Upper lobe of left lung (tissue), 6 donors: ENCODE measurements around the gene SEMA3A. TPM values are rescaled to one million over a fixed set of nuclear protein-coding genes. Genes with fewer than 3 reads are reported as not detected.

Source experiments
- ATAC-seq, 2 donors: fragments of 200-7000 bp; cut with Tn5 transposase; one replicate each; pipeline ENCODE4 v1.9.1; 2022; ENCODE audit warnings: mild to moderate bottlenecking in 2 of 2, moderate library complexity in 2 of 2; ENCODE audit not compliant: low FRiP score in 2 of 2
- DNase-seq, 2 donors: peaks; one replicate each; pipeline ENCODE4 v3.0.0-alpha.2; 2019 to 2020
- H3K27ac ChIP-seq, 4 donors: fragments of 200-600 bp; sonication (generic); one replicate each; pipeline ENCODE4 v1.5.1; 2016 to 2019
- H3K27me3 ChIP-seq, 4 donors: fragments of 200-600 bp; sonication (generic); one replicate each; pipeline ENCODE4 v1.5.1; 2017 to 2019
- H3K36me3 ChIP-seq, 4 donors: fragments of 200-600 bp; sonication (generic); one replicate each; pipeline ENCODE4 v1.5.1; 2016 to 2019
- H3K4me1 ChIP-seq, 4 donors: fragments of 200-600 bp; sonication (generic); one replicate each; pipeline ENCODE4 v1.5.1; 2018 to 2019
- H3K4me3 ChIP-seq, 4 donors: fragments of 200-600 bp; sonication (generic); one replicate each; pipeline ENCODE4 v1.5.1; 2017 to 2019; ENCODE audit warnings: mild to moderate bottlenecking in 2 of 4, moderate library complexity in 1 of 4
- H3K9me3 ChIP-seq, 4 donors: fragments of 200-600 bp; sonication (generic); one replicate each; pipeline ENCODE4 v1.5.1; 2018 to 2019
- CTCF ChIP-seq, 6 experiments: fragments of 450-650 bp in 4 of 6; fragments of 200-600 bp in 2 of 6; sonication (generic) in 2 of 6; IDR thresholded peaks; one replicate each; pipeline ENCODE4 v1.5.1; 2016 to 2019; ENCODE audit warnings: antibody characterized with exemption in 6 of 6
- EP300 ChIP-seq, 4 donors: sonication (generic); formaldehyde crosslinking; IDR thresholded peaks; one replicate each; pipeline ENCODE4 v1.5.1; 2017; ENCODE audit warnings: antibody characterized with exemption in 4 of 4, control low read depth in 2 of 4
- POLR2A ChIP-seq, 4 donors: fragments of 450-650 bp; IDR thresholded peaks; one replicate each; pipeline ENCODE4 v1.5.1; 2016 to 2017; ENCODE audit warnings: antibody characterized with exemption in 4 of 4, mild to moderate bottlenecking in 2 of 4
- POLR2AphosphoS5 ChIP-seq, 2 donors: sonication (generic); formaldehyde crosslinking; IDR thresholded peaks; one replicate each; pipeline ENCODE4 v1.5.1; 2017; ENCODE audit warnings: antibody characterized with exemption in 2 of 2
- WGBS, 2 donors: methylation state at CpG; one replicate each; pipeline ENCODE4 v1.1.5; 2017 to 2018; 5-methylcytosine and 5-hydroxymethylcytosine counted together
- total RNA-seq, 6 donors: library from RNA; depleted of rRNA in 4 of 6; stranded (reverse); fragments of >200 nt in 4 of 6; gene quantifications; one replicate each; pipeline versions ENCODE4 v1.1.0 to v1.2.1, GENCODE V29; 2016 to 2021
- donor health status: DM: no; HTN: no; CAD: no; lungs with moderate emphysema.
- donor health status: DM: no; HTN: yes; CAD: no; lungs with severe emphysema.

The SEMA3A gene
- total RNA-seq, 6 donors from 2014 or later: 1.0 to 8.8 (median 3.1) TPM

- no peak overlapping the region for H3K27ac ChIP-seq
- H3K36me3 ChIP-seq: no peaks in the 10 kb centered on the region
- H3K9me3 ChIP-seq: no peaks in the 10 kb centered on the region
- no peaks in the 10 kb centered on the region for H3K4me1 ChIP-seq
- TF ChIP-seq POLR2A (IDR thresholded peaks at IDR 0.05) (no peak), EP300 (IDR thresholded peaks at IDR 0.05) (no peak), POLR2AphosphoS5 (IDR thresholded peaks at IDR 0.05) (no peak), CTCF (IDR thresholded peaks at IDR 0.05) (no peak)
- H3K27me3 ChIP-seq: no peaks in the 10 kb centered on the region
- no peak for DNase-seq
- H3K4me3 ChIP-seq: no peak overlapping the region
- WGBS, 2 donors: 77 to 79% methylated on average over 3 of the region's 3 CpGs
- no peak for ATAC-seq
Observed at GRCh38 chr7:84136336-84136735, 58.3 kb downstream of the SEMA3A start.

- Histone ChIP-seq H3K36me3 (no peaks in the 10 kb centered on the region), H3K9me3 (no peaks in the 10 kb centered on the region), H3K4me1 (no peaks in the 10 kb centered on the region), H3K27ac (no peak overlapping the region), H3K4me3 (no peak overlapping the region), H3K27me3 (no peaks in the 10 kb centered on the region)
- 76 to 84% methylated on average over 1 of the region's 1 CpG for WGBS, 2 donors
- no peak for DNase-seq
- TF ChIP-seq POLR2AphosphoS5 (IDR thresholded peaks at IDR 0.05): no peak
- ATAC-seq: no peak
Observed at GRCh38 chr7:84134169-84134568, 60.4 kb downstream of the SEMA3A start.

- Histone ChIP-seq H3K9me3 (no peaks in the 10 kb centered on the region), H3K4me1 (peaks cover 0 to 5% (median 2%) of the 10 kb centered on the region in 4 donors), H3K36me3 (no peaks in the 10 kb centered on the region), H3K4me3 (no peak overlapping the region), H3K27ac (no peak overlapping the region), H3K27me3 (no peaks in the 10 kb centered on the region)
- ATAC-seq (no peak), DNase-seq (no peak)
- TF ChIP-seq EP300 (IDR thresholded peaks at IDR 0.05) (no peak), CTCF (IDR thresholded peaks at IDR 0.05) (no peak), POLR2A (IDR thresholded peaks at IDR 0.05) (no peak), POLR2AphosphoS5 (IDR thresholded peaks at IDR 0.05) (no peak)
- WGBS, 2 donors: 85 to 89% methylated on average over 2 of the region's 2 CpGs
Observed at GRCh38 chr7:84125654-84126053, 68.9 kb downstream of the SEMA3A start.

- ATAC-seq: no peak
- no peak for DNase-seq
- WGBS, 2 donors: 32 to 42% methylated on average over 4 to 5 of the region's 5 CpGs
Observed at GRCh38 chr7:84123965-84124547, 70.5 kb downstream of the SEMA3A start.

More at GRCh38 chr7:84123965-84124547, 70.5 kb downstream of the SEMA3A start:
- no peaks in the 10 kb centered on the region for H3K9me3 ChIP-seq
- peaks cover 0 to 5% (median 2%) of the 10 kb centered on the region in 4 donors for H3K4me1 ChIP-seq
- no peak overlapping the region for H3K27ac ChIP-seq
- TF ChIP-seq POLR2AphosphoS5 (IDR thresholded peaks at IDR 0.05) (no peak), EP300 (IDR thresholded peaks at IDR 0.05) (no peak), POLR2A (IDR thresholded peaks at IDR 0.05) (no peak), CTCF (IDR thresholded peaks at IDR 0.05) (no peak)
- H3K27me3 ChIP-seq: no peaks in the 10 kb centered on the region
- H3K4me3 ChIP-seq: no peak overlapping the region
- H3K36me3 ChIP-seq: no peaks in the 10 kb centered on the region
